EH (cell line): ENCODE data around the gene FAM222A.
A peak's percentile ranks its signal among the peaks of the same experiment; 100 is the strongest.

Experiments
- DNase-seq: peaks from one replicate; pipeline ENCODE4 v3.0.0-alpha.2; 2015; ENCODE audit warnings: low read depth

The FAM222A gene

GRCh38 chr12:109800536-109800935 lies 86.9 kb downstream of the FAM222A start:
- DNase-seq: no peak

GRCh38 chr12:109802828-109803227 lies 89.2 kb downstream of the FAM222A start:
- no peak for DNase-seq

GRCh38 chr12:109803678-109804077 lies 90.1 kb downstream of the FAM222A start:
- DNase-seq: no peak

- peak; percentile 60 for DNase-seq
These were observed 91.5 kb downstream of the FAM222A start for GRCh38 chr12:109804820-109805761.

GRCh38 chr12:109807954-109808643 lies 94.5 kb downstream of the FAM222A start:
- DNase-seq: no peak

GRCh38 chr12:109808876-109809646 lies 95.4 kb downstream of the FAM222A start:
- DNase-seq: no peak

GRCh38 chr12:109810954-109811623 lies 97.5 kb downstream of the FAM222A start:
- no peak for DNase-seq

GRCh38 chr12:109811624-109811995 lies 98.0 kb downstream of the FAM222A start:
- no peak for DNase-seq

DNA sequence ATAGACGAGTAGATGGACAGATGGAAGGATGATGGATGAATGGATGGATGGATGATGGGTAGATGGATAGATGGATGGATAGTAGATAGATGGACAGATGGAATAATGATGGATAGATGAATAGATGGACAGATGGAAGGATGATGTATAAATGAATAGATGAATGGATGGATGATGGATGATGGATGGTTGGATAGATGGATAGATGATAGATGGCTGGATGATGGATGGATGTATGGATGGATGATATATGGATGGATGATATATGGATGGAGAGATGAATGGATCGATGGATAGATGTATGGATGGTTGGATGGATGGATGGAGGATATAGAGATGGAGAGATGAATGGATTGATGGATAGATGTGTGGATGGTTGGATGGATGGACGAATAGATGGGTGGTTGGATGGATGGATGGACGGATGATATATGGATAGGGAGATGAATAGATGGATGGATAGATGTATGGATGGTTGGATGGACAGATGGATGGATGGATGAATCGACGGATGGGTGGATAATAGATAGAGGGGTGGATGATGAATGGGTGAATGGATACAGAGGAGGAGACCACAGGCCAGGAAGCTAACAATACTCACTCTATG lies 100.3 kb downstream of the FAM222A start:
- no peak for DNase-seq

GRCh38 chr12:109814600-109815150 lies 101.0 kb downstream of the FAM222A start:
- no peak for DNase-seq

- DNase-seq: no peak
These were observed 101.6 kb downstream of the FAM222A start for GRCh38 chr12:109815225-109815624.

DNA sequence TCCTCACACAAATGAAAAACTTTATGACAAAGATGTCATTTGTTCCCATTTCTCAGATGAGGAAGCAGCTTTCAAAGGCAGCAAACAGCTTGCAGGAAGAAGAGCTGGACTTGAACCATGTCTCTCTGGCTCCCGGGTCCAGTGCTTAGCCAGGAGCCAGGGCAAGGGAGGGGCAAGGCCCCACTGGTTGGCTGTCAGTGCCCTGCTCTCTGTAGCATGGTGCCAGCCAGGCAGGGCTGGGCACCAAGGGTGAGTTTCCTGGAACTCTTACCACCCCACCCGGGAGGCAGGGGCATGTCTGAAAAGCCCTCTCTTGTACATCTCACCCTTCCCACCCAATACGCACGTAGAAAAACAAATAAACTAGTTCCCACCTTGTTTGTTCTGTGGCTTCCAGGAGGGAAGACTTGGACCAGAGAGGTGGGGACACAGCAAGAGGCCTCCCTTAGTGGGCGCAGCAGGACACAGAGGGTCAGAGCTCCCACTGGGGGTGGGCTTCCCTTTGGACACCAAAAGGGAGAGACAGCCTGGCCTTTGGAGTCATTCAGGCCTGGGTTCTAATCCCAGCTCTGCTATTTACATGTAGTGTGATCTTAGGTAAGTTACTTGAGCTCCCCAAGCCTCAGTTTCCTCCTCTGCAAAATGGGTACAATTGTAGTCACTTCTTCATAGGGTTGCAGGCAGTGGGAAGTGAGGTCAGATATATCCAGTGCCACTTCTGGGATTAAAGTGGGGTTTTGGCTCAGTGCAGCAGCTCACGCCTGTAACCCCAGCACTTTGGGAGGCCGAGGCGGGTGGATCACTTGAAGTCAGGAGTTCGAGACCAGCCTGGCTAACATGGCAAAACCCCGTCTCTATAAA lies 102.4 kb downstream of the FAM222A start:
- no peak for DNase-seq

DNA sequence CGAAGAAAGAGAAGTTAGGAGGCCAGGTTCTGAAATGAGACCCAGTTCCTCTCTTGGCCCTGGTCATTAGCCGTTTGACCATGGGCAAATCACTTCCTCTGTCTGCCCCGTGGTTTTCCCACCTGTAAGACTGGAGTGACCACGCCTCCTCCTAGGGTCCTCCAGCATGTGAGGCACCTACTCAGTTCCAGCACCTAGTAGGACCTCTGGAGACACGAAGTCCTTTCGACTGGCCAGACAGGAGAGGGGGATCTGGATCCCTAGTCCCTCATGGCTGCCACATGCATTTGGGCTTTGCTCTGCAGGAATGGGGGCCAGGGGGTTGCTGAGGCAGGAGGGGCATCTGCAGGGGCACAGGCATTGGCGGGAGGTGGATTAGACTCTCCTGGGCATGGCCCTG lies 103.2 kb downstream of the FAM222A start:
- no peak for DNase-seq

DNA sequence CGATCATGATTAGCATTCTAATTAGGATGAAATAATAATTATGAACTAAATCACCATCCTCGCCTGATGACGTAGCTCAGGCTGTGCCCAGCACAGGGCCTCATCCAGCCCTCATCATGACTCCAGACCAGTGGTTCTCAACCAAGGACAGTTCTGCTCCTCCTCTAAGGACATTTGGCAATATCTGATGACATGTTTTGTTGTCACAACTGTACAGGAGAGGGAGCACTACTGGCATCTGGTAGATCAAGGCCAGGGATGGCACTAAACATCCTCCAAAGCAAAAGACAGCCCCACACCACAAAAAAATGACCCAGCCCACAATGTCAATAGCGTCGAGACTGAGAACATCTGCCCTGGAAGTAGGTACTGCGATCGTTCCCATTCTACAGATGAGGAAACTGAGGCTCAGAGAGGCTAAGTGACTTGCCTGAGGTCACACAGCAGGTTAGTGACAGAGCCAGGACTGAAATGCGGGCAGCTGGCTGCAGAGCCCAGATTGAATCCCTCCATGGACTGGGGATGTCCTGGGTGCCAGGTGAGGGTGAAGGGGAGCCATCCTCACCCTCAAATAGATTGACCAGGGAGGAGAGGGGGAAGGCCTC lies 104.1 kb downstream of the FAM222A start:
- no peak for DNase-seq

- DNase-seq: no peak
These were observed 104.6 kb downstream of the FAM222A start for GRCh38 chr12:109818253-109818652.

DNA sequence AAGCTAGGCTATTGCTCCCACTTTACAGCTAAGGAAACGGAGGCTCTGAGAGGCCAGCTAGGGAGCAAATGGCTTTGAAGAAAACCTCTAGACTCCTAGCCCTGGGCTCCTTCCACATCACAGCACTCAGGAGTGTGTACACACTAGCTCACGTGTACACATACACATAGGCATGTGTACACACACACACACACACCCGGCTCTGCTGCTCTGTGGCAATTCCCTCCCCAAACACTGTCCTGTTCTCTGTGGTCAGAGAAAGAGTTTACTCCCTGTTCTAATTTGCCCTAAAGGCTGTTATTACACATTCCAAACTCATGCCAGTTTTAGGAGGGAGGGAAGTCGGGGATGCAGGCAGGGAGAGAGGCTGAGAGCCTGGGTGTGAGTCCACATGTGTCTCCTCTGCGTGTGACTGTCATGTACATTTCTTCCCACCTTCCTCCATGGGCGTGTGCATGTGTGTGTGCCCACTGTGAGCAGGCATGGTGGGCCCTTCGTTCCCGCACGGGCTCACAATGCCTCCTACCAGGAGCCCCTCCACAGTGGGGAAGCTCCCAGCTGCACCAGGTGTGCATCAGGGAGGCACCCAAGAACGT lies 105.4 kb downstream of the FAM222A start:
- DNase-seq: peak; percentile 90
